Cardiac septum (tissue), 1 donor: ENCODE data around the gene GUCY2F. TPM values are rescaled to one million over a fixed set of nuclear protein-coding genes. Genes with fewer than 3 reads are reported as not detected.

Source experiments
- DNase-seq: peaks from one replicate; pipeline ENCODE4 v3.0.0-alpha.2; 2020; ENCODE audit warnings: low spot score
- intact Hi-C: fragments of 100-400 bp; cut with DNase I; formaldehyde crosslinking; loops from one replicate; pipeline ENCODE4 v1.14.0; 2022
- long read RNA-seq: library from polyadenylated mRNA; unstranded; transcript quantifications from one replicate; pipeline ENCODE4 v2.0.0, GENCODE V29; 2021
- total RNA-seq: library from RNA; stranded (reverse); fragmentation: NEBNext Ultra II Directional; extraction: Animal tissue kit (Norgen Biotek cat#: 25700); gene quantifications from one replicate; pipeline ENCODE4 v1.2.1, GENCODE V29; 2021
- donor health status: DM: no; HTN: no; CAD: no.

Gene GUCY2F
- not detected for total RNA-seq
- long read RNA-seq = 0 reads

- no peak for DNase-seq
Measured at GRCh38 chrX:109481986-109482385, at the start of gene GUCY2F. GUCY2F (minus strand) TSS chrX:109482086; CDS start chrX:109475936, 6,150 bp downstream.

GRCh38 chrX:109519001-109519400, 37.1 kb upstream of the GUCY2F start:
- DNase-seq = no peak
- intact Hi-C loops = no loop called here

More at GRCh38 chrX:109481986-109482385, at the start of gene GUCY2F:
- intact Hi-C loops = loop anchor here (10.0 kb wide), 2 partner anchors 373 to 403 kb away; no protein-coding TSS in a partner anchor

GRCh38 chrX:109511113-109511512, 29.2 kb upstream of the GUCY2F start:
- intact Hi-C loops = no loop called here
- no peak for DNase-seq

- intact Hi-C loops = no loop called here
- no peak for DNase-seq
Measured at GRCh38 chrX:109508915-109509314, 27.0 kb upstream of the GUCY2F start.

GRCh38 chrX:109501176-109501575, 19.3 kb upstream of the GUCY2F start:
- intact Hi-C loops = no loop called here

GRCh38 chrX:109498434-109498833, 16.5 kb upstream of the GUCY2F start:
- intact Hi-C loops = no loop called here

More at GRCh38 chrX:109501176-109501575, 19.3 kb upstream of the GUCY2F start:
- no peak for DNase-seq

GRCh38 chrX:109489174-109489573, 7.3 kb upstream of the GUCY2F start:
- intact Hi-C loops = loop anchor here (5.0 to 10.0 kb wide), 3 partner anchors 143 to 396 kb away; no protein-coding TSS in a partner anchor
- no peak for DNase-seq

More at GRCh38 chrX:109498434-109498833, 16.5 kb upstream of the GUCY2F start:
- DNase-seq = no peak

GRCh38 chrX:109487640-109488039, 5.8 kb upstream of the GUCY2F start:
- DNase-seq = no peak
- intact Hi-C loops = loop anchor here (5.0 to 10.0 kb wide), 3 partner anchors 145 to 397 kb away; no protein-coding TSS in a partner anchor

GRCh38 chrX:109485470-109486340, 3.8 kb upstream of the GUCY2F start:
- intact Hi-C loops = loop anchor here (5.0 to 10.0 kb wide), 3 partner anchors 147 to 399 kb away; no protein-coding TSS in a partner anchor
- DNase-seq = peak; percentile 78

GRCh38 chrX:109484886-109485285, 3.0 kb upstream of the GUCY2F start:
- DNase-seq = no peak

GRCh38 chrX:109475174-109475891, 6.6 kb downstream of the GUCY2F start:
- DNase-seq = no peak
- intact Hi-C loops = loop anchor here (5.0 to 10.0 kb wide), 2 partner anchors 773 to 1281 kb away; no protein-coding TSS in a partner anchor

More at GRCh38 chrX:109484886-109485285, 3.0 kb upstream of the GUCY2F start:
- intact Hi-C loops = loop anchor here (5.0 to 10.0 kb wide), 3 partner anchors 147 to 400 kb away; no protein-coding TSS in a partner anchor

GRCh38 chrX:109472939-109473735, 8.7 kb downstream of the GUCY2F start:
- intact Hi-C loops = loop anchor here (10.0 kb wide), 1 partner anchor 1278 kb away; no protein-coding TSS in a partner anchor
- DNase-seq = no peak

- intact Hi-C loops = no loop called here
- DNase-seq = no peak
Measured at GRCh38 chrX:109464231-109464630, 17.7 kb downstream of the GUCY2F start.

GRCh38 chrX:109463784-109464183, 18.1 kb downstream of the GUCY2F start:
- intact Hi-C loops = no loop called here
- no peak for DNase-seq

- intact Hi-C loops = no loop called here
- no peak for DNase-seq
Measured at GRCh38 chrX:109448282-109448938, 33.5 kb downstream of the GUCY2F start.

- no peak for DNase-seq
Measured at GRCh38 chrX:109441266-109441665, 40.6 kb downstream of the GUCY2F start.

GRCh38 chrX:109440475-109440874, 41.4 kb downstream of the GUCY2F start:
- DNase-seq = no peak
- intact Hi-C loops = no loop called here

More at GRCh38 chrX:109441266-109441665, 40.6 kb downstream of the GUCY2F start:
- intact Hi-C loops = no loop called here

- no peak for DNase-seq
- intact Hi-C loops = no loop called here
Measured at GRCh38 chrX:109409181-109409580, 72.7 kb downstream of the GUCY2F start.

- intact Hi-C loops = no loop called here
Measured at GRCh38 chrX:109403922-109404321, 78.0 kb downstream of the GUCY2F start.

More at GRCh38 chrX:109403922-109404321, 78.0 kb downstream of the GUCY2F start:
- DNase-seq = no peak
